Neuronal stem cell (in vitro differentiated cells): ENCODE results near the gene TMEM234.

Source experiments
- DNase-seq: peaks from one replicate; pipeline ENCODE4 v3.0.0-alpha.2; 2013; ENCODE audit warnings: low spot score
- H2AFZ ChIP-seq: one replicate; pipeline ENCODE4 v1.6.1; 2013; ENCODE audit warnings: mild to moderate bottlenecking, low read length, inconsistent platforms
- H2AK5ac ChIP-seq: 2 replicates; pipeline ENCODE4 v1.6.1; 2013; ENCODE audit warnings: low read depth, mild to moderate bottlenecking, inconsistent platforms, low read length, moderate library complexity, mixed read lengths
- H2BK120ac ChIP-seq: 2 replicates; pipeline ENCODE4 v1.6.1; 2013; ENCODE audit warnings: low read depth, mild to moderate bottlenecking, inconsistent platforms, low read length, moderate library complexity, mixed read lengths
- H2BK12ac ChIP-seq: one replicate; pipeline ENCODE4 v1.6.1; 2013; ENCODE audit warnings: low read length, inconsistent platforms
- H2BK15ac ChIP-seq: 2 replicates; pipeline ENCODE4 v1.6.1; 2013; ENCODE audit warnings: mild to moderate bottlenecking, low read length, inconsistent platforms, mixed read lengths
- H2BK5ac ChIP-seq: one replicate; pipeline ENCODE4 v1.6.1; 2013; ENCODE audit warnings: inconsistent platforms, mild to moderate bottlenecking, low read length, moderate library complexity
- H3K14ac ChIP-seq: one replicate; pipeline ENCODE4 v1.6.1; 2013; ENCODE audit warnings: low read length, inconsistent platforms
- H3K18ac ChIP-seq: 2 replicates; pipeline ENCODE4 v1.6.1; 2013; ENCODE audit warnings: low read length, inconsistent platforms
- H3K23ac ChIP-seq: 2 replicates; pipeline ENCODE4 v1.6.1; 2013; ENCODE audit warnings: low read depth, mild to moderate bottlenecking, mixed read lengths, low read length, inconsistent platforms; ENCODE audit not compliant: poor library complexity
- H3K27ac ChIP-seq: replicated peaks from 3 replicates; pipeline ENCODE4 v1.5.1; 2013; ENCODE audit warnings: low read length, inconsistent platforms
- H3K27me3 ChIP-seq, 3 experiments: 2 replicates each; pipeline ENCODE4 v1.6.1; 2013; ENCODE audit warnings: low read length in 3 of 3, mild to moderate bottlenecking in 2 of 3, inconsistent platforms in 1 of 3, low read depth in 1 of 3, mixed read lengths in 1 of 3, moderate library complexity in 1 of 3; ENCODE audit not compliant: control insufficient read depth in 3 of 3, insufficient read depth in 3 of 3
- H3K36me3 ChIP-seq, 2 donors: replicated peaks in 1 of 2; 2 replicates each; pipeline ENCODE4 v1.6.1; 2013; ENCODE audit warnings: low read length in 2 of 2; ENCODE audit not compliant: control insufficient read depth in 2 of 2, insufficient read depth in 2 of 2
- H3K4ac ChIP-seq: 2 replicates; pipeline ENCODE4 v1.6.1; 2013; ENCODE audit warnings: inconsistent platforms, mild to moderate bottlenecking, low read length, moderate library complexity
- H3K4me1 ChIP-seq, 2 donors: 1 replicate in 1 of 2; 2 replicates in 1 of 2; pipeline ENCODE4 v1.6.1; 2013; ENCODE audit warnings: low read length in 2 of 2, low read depth in 1 of 2; ENCODE audit not compliant: control insufficient read depth in 2 of 2, insufficient read depth in 1 of 2
- H3K4me2 ChIP-seq: one replicate; pipeline ENCODE4 v1.6.1; 2013; ENCODE audit warnings: mild to moderate bottlenecking, low read length, inconsistent platforms; ENCODE audit not compliant: insufficient read depth, poor library complexity, severe bottlenecking
- H3K4me3 ChIP-seq, 2 donors: 2 replicates each; pipeline ENCODE4 v1.5.1; 2013; ENCODE audit warnings: low read length in 2 of 2, mild to moderate bottlenecking in 2 of 2, inconsistent platforms in 1 of 2, moderate library complexity in 1 of 2
- H3K79me1 ChIP-seq: one replicate; pipeline ENCODE4 v1.6.1; 2013; ENCODE audit warnings: low read depth, mild to moderate bottlenecking, inconsistent platforms, low read length, moderate library complexity
- H3K9ac ChIP-seq: one replicate; pipeline ENCODE4 v1.6.1; 2013; ENCODE audit warnings: mild to moderate bottlenecking, low read depth, low read length, inconsistent platforms; ENCODE audit not compliant: poor library complexity
- H3K9me3 ChIP-seq, 2 donors: replicated peaks in 1 of 2; 2 replicates each; pipeline versions ENCODE3 to v1.6.1; 2013; ENCODE audit warnings: low read length in 2 of 2, mild to moderate bottlenecking in 2 of 2, inconsistent platforms in 1 of 2, low read depth in 1 of 2, mixed read lengths in 1 of 2, moderate library complexity in 1 of 2; ENCODE audit not compliant: control insufficient read depth in 2 of 2, insufficient read depth in 1 of 2
- H4K8ac ChIP-seq: one replicate; pipeline ENCODE4 v1.6.1; 2013; ENCODE audit warnings: low read depth, mild to moderate bottlenecking, inconsistent platforms, low read length, moderate library complexity
- H4K91ac ChIP-seq: one replicate; pipeline ENCODE4 v1.6.1; 2013; ENCODE audit warnings: low read length, low read depth, mild to moderate bottlenecking, inconsistent platforms; ENCODE audit not compliant: poor library complexity
- WGBS, 2 donors: extraction: QIAGEN DNeasy Blood & Tissue Kit; methylation state at CpG; one replicate each; pipeline ENCODE4 v1.1.7; 2013; ENCODE audit warnings: missing lambda C conversion rate in 2 of 2, mixed read lengths in 1 of 2; ENCODE audit not compliant: insufficient read length in 2 of 2, insufficient replicate concordance in 1 of 2; ENCODE audit errors: extremely low coverage in 2 of 2; 5-methylcytosine and 5-hydroxymethylcytosine counted together

Gene TMEM234

DNA sequence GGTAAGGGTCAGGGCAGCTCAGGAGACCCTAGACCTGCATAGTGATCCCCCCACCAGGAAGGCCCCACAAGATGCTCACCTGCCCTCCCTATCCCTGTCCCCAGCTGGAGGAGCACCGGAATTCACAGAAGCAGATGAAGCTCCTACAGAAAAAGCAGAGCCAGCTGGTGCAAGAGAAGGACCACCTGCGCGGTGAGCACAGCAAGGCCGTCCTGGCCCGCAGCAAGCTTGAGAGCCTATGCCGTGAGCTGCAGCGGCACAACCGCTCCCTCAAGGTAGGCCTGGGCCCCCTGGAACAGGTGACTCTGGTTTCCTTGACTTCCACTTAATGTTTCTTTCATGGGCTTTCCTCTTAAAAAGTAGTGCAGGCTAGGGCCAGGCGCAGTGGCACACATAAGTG, 34.3 kb downstream of the TMEM234 start:
- no peak for DNase-seq
- no peaks in the 10 kb centered on the region for H3K79me1 ChIP-seq
- peak overlapping the region; percentile 34 for H3K9ac ChIP-seq
- no peak overlapping the region for H2BK5ac ChIP-seq
- peak overlapping the region; percentile 40 for H2BK120ac ChIP-seq
- H2AK5ac ChIP-seq, result no peak overlapping the region
- H3K4me1 ChIP-seq, result no peaks in the 10 kb centered on the region
- peaks cover 64 to 92% of the 10 kb centered on the region in 2 donors for H3K36me3 ChIP-seq
- no peaks in the 10 kb centered on the region for H3K27me3 ChIP-seq
- WGBS, 2 donors, result no CpG with 5 or more reads among the region's 9 CpGs
- H3K4me3 ChIP-seq, result no peak overlapping the region
- H3K4ac ChIP-seq, result no peak overlapping the region
- H3K23ac ChIP-seq, result no peak overlapping the region
- no peaks in the 10 kb centered on the region for H3K9me3 ChIP-seq
- H2AFZ ChIP-seq, result no peak overlapping the region
- no peak overlapping the region for H3K18ac ChIP-seq
- H4K91ac ChIP-seq, result no peak overlapping the region
- H2BK15ac ChIP-seq, result no peak overlapping the region
- H3K4me2 ChIP-seq, result no peak overlapping the region
- no peak overlapping the region for H3K14ac ChIP-seq
- no peak overlapping the region for H2BK12ac ChIP-seq
- H4K8ac ChIP-seq, result no peak overlapping the region
- H3K27ac ChIP-seq, result no peak overlapping the region

DNA sequence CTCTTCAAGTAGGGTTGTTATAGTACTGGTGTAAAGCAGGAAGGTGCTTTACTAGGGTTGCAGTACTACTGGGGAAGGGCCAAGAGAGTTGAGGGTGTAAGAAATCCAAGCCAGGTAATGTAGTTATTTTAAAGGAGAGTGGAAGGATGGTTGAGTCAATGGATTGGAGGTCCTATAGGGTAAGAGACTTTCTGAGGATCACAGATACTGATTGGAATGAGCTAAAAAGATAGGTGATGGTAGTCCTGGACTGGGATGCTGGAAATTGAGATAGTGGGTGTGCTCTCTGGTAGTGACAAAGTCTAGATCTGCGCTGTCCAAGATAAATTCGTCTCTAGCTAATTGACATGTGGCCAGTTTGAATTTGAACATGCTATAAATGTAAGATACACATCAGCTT, 35.7 kb downstream of the TMEM234 start:
- no peak overlapping the region for H4K8ac ChIP-seq
- WGBS, 2 donors, result no CpG with 5 or more reads among the region's 2 CpGs
- no peak overlapping the region for H3K23ac ChIP-seq
- H2BK120ac ChIP-seq, result no peak overlapping the region
- H3K14ac ChIP-seq, result no peak overlapping the region
- H3K27me3 ChIP-seq, result no peaks in the 10 kb centered on the region
- peaks cover 2% of the 10 kb centered on the region for H3K79me1 ChIP-seq
- no peak overlapping the region for H4K91ac ChIP-seq
- H3K36me3 ChIP-seq, result peaks cover 58 to 92% of the 10 kb centered on the region in 2 donors
- H3K18ac ChIP-seq, result no peak overlapping the region
- H3K4me2 ChIP-seq, result no peak overlapping the region
- H3K4me1 ChIP-seq, result peaks cover 0 to 1% of the 10 kb centered on the region in 2 donors
- H3K9me3 ChIP-seq, result no peaks in the 10 kb centered on the region
- H3K27ac ChIP-seq, result no peak overlapping the region
- H2BK12ac ChIP-seq, result no peak overlapping the region
- no peak overlapping the region for H2BK15ac ChIP-seq
- no peak overlapping the region for H2BK5ac ChIP-seq
- H2AK5ac ChIP-seq, result no peak overlapping the region
- H2AFZ ChIP-seq, result no peak overlapping the region
- H3K4me3 ChIP-seq, result no peak overlapping the region
- H3K9ac ChIP-seq, result no peak overlapping the region
- no peak for DNase-seq
- no peak overlapping the region for H3K4ac ChIP-seq

DNA sequence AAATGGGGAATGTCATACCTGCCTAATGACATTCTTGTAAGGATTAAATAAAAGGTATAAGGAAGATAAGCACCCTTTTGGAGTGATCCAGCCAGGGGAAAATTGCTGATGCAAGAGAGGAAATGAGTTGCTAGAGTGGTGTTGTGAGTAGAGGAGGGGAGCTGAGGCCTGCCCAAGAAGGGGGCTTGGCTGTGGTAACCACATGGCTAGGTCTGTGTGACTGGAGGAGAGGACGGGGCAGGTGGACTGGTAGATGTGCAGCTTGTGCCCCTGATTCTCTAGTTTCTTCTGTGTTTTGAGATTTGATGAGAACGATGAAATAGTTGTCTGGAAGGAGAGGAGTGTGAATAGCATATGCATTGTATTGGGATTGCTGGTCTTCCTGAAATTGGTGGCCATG, 36.1 kb downstream of the TMEM234 start:
- no peak overlapping the region for H3K23ac ChIP-seq
- no peak overlapping the region for H4K8ac ChIP-seq
- no peak overlapping the region for H2BK15ac ChIP-seq
- H2BK120ac ChIP-seq, result no peak overlapping the region
- no peak overlapping the region for H3K4me3 ChIP-seq
- H3K79me1 ChIP-seq, result peaks cover 4% of the 10 kb centered on the region
- no peak for DNase-seq
- H4K91ac ChIP-seq, result no peak overlapping the region
- H3K27me3 ChIP-seq, result no peaks in the 10 kb centered on the region
- 100% methylated on average over 1 of the region's 2 CpGs; no CpG with 5 or more reads in 1 of the 2 donors for WGBS, 2 donors
- peaks cover 2 to 4% of the 10 kb centered on the region in 2 donors for H3K4me1 ChIP-seq
- H2AFZ ChIP-seq, result no peak overlapping the region
- H2BK5ac ChIP-seq, result no peak overlapping the region
- no peak overlapping the region for H3K18ac ChIP-seq
- no peak overlapping the region for H3K4ac ChIP-seq
- H3K4me2 ChIP-seq, result no peak overlapping the region
- H3K9ac ChIP-seq, result no peak overlapping the region
- H2BK12ac ChIP-seq, result no peak overlapping the region
- H3K27ac ChIP-seq, result no peak overlapping the region
- no peak overlapping the region for H3K14ac ChIP-seq
- no peak overlapping the region for H2AK5ac ChIP-seq
- H3K36me3 ChIP-seq, result peaks cover 57 to 92% of the 10 kb centered on the region in 2 donors
- H3K9me3 ChIP-seq, result no peaks in the 10 kb centered on the region

DNA sequence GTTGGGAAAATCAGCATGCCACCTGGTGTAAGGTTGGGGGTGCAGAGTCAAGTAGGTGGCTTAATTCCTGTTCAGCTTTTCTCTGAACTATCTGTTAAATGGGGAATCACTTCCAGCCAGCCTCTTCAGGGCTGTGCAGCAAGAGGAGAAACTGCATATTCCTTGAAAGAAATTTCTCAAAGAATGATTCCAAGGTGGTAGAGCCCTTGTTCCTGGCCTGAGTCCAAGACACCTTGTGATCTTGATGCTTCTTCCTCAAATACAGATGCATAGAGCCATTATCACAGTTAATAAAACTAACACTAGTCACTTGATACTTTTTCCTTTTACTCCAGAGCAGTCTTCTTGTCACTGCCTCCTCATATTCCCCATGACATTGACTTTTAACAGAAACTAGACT, 37.5 kb downstream of the TMEM234 start:
- H4K8ac ChIP-seq, result no peak overlapping the region
- H2BK15ac ChIP-seq, result no peak overlapping the region
- H2BK12ac ChIP-seq, result no peak overlapping the region
- H2AFZ ChIP-seq, result no peak overlapping the region
- H3K9me3 ChIP-seq, result no peaks in the 10 kb centered on the region
- no peak overlapping the region for H3K18ac ChIP-seq
- H3K36me3 ChIP-seq, result peaks cover 46 to 86% of the 10 kb centered on the region in 2 donors
- H3K27me3 ChIP-seq, result no peaks in the 10 kb centered on the region
- no peak overlapping the region for H3K14ac ChIP-seq
- no peak for DNase-seq
- peak overlapping the region in 1 of 2 donors; percentile 49 for H3K4me3 ChIP-seq
- no peak overlapping the region for H2BK120ac ChIP-seq
- H3K23ac ChIP-seq, result no peak overlapping the region
- no peak overlapping the region for H3K4me2 ChIP-seq
- H3K27ac ChIP-seq, result no peak overlapping the region
- H2BK5ac ChIP-seq, result no peak overlapping the region
- no peak overlapping the region for H4K91ac ChIP-seq
- H3K4ac ChIP-seq, result no peak overlapping the region
- H3K79me1 ChIP-seq, result peaks cover 11% of the 10 kb centered on the region
- no peak overlapping the region for H3K9ac ChIP-seq
- peaks cover 7 to 8% of the 10 kb centered on the region in 2 donors for H3K4me1 ChIP-seq
- no peak overlapping the region for H2AK5ac ChIP-seq
